GM23338 (cell line): Measurements from ENCODE around the gene ZBP1.

Experiments used
- CREB1 ChIP-seq: fragments of 250-450 bp; sonication (Bioruptor Pico); IDR thresholded peaks from 2 replicates; pipeline ENCODE4 v1.5.0; 2020; ENCODE audit warnings: low read depth, mild to moderate bottlenecking, moderate library complexity
- EZH2phosphoT487 ChIP-seq: fragments of 200-600 bp; sonication (generic); IDR thresholded peaks from one replicate; pipeline ENCODE4 v1.8.1; 2018; ENCODE audit warnings: antibody characterized with exemption; ENCODE audit not compliant: unreplicated experiment
- STAT1 ChIP-seq: IDR thresholded peaks from one replicate; pipeline ENCODE4 v1.6.1; 2016; ENCODE audit warnings: antibody characterized with exemption; ENCODE audit not compliant: unreplicated experiment
- TF ChIP-seq, protein P1 (sequence below), 2 experiments: fragments of 200-600 bp in 1 of 2; sonication (generic) in 1 of 2; conservative IDR thresholded peaks; 2 replicates each; pipeline versions ENCODE4 v1.5.1 to v1.6.1; 2016 to 2017; ENCODE audit warnings: antibody characterized with exemption in 2 of 2, low read depth in 2 of 2, mild to moderate bottlenecking in 2 of 2, moderate library complexity in 1 of 2
- TF ChIP-seq, protein P2 (sequence below): IDR thresholded peaks from one replicate; pipeline ENCODE4 v1.6.1; 2018; ENCODE audit warnings: antibody characterized with exemption; ENCODE audit not compliant: unreplicated experiment

DNA sequence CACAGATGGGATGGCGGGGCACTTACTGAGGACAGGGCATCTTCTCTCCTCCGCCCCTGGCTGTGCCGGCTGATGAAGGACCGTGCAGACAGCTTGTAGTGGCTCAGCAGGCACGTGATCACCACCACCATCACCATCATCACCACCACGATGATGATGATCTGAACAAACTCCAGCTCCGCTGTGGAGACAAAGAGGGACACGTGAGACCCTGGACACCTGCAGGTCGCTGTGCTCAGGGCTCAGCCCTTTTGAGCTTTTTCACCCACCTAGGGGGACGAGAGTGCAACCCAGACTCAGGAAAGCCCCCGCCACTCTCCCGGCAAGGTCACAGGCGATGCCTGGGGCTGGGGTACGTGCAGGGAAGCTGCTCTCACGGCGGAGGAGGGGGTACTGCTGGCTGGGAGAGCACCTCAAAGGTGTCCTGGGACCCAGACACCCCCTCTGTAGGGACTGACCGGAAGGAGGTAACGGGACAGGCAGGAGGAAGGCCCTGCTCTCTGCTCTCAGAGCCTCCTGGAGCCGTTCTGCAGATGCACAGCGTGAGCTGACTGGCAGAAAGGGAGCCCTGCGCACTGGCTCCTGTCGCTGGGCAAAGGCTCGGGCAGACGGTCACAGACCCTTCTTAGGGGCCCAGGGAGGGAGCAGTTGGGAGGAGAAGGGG is 39.4 kb upstream of the ZBP1 start:
- TF ChIP-seq, protein P1, sequence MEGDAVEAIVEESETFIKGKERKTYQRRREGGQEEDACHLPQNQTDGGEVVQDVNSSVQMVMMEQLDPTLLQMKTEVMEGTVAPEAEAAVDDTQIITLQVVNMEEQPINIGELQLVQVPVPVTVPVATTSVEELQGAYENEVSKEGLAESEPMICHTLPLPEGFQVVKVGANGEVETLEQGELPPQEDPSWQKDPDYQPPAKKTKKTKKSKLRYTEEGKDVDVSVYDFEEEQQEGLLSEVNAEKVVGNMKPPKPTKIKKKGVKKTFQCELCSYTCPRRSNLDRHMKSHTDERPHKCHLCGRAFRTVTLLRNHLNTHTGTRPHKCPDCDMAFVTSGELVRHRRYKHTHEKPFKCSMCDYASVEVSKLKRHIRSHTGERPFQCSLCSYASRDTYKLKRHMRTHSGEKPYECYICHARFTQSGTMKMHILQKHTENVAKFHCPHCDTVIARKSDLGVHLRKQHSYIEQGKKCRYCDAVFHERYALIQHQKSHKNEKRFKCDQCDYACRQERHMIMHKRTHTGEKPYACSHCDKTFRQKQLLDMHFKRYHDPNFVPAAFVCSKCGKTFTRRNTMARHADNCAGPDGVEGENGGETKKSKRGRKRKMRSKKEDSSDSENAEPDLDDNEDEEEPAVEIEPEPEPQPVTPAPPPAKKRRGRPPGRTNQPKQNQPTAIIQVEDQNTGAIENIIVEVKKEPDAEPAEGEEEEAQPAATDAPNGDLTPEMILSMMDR (conservative IDR thresholded peaks at IDR 0.05; ENCODE audit: low read depth in 2 of 2), result no peak
- TF ChIP-seq EZH2phosphoT487 (no peak), CREB1 (CRISPR knock-in tag) (no peak), STAT1 (no peak)
- TF ChIP-seq, protein P2, sequence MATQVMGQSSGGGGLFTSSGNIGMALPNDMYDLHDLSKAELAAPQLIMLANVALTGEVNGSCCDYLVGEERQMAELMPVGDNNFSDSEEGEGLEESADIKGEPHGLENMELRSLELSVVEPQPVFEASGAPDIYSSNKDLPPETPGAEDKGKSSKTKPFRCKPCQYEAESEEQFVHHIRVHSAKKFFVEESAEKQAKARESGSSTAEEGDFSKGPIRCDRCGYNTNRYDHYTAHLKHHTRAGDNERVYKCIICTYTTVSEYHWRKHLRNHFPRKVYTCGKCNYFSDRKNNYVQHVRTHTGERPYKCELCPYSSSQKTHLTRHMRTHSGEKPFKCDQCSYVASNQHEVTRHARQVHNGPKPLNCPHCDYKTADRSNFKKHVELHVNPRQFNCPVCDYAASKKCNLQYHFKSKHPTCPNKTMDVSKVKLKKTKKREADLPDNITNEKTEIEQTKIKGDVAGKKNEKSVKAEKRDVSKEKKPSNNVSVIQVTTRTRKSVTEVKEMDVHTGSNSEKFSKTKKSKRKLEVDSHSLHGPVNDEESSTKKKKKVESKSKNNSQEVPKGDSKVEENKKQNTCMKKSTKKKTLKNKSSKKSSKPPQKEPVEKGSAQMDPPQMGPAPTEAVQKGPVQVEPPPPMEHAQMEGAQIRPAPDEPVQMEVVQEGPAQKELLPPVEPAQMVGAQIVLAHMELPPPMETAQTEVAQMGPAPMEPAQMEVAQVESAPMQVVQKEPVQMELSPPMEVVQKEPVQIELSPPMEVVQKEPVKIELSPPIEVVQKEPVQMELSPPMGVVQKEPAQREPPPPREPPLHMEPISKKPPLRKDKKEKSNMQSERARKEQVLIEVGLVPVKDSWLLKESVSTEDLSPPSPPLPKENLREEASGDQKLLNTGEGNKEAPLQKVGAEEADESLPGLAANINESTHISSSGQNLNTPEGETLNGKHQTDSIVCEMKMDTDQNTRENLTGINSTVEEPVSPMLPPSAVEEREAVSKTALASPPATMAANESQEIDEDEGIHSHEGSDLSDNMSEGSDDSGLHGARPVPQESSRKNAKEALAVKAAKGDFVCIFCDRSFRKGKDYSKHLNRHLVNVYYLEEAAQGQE, result no peak
